BJ (cell line): ENCODE measurements around the gene AMACR. TPM values are rescaled to one million over a fixed set of nuclear protein-coding genes. Genes with fewer than 3 reads are reported as not detected.

ENCODE experiments used
- CTCF ChIA-PET: fragments of 350-600 bp; formaldehyde crosslinking; extraction: SDS; loops from one replicate; lab custom pipeline; 2021; ENCODE audit warnings: antibody characterized with exemption, inconsistent platforms; lab: Yijun Ruan, JAX
- POLR2A ChIA-PET: fragments of 300-600 bp; sonication (Branson Sonifier 250); formaldehyde crosslinking; extraction: SDS; loops from one replicate; lab custom pipeline; 2021; ENCODE audit warnings: antibody characterized with exemption; lab: Charles Lee
- DNase-seq: peaks from one replicate; pipeline ENCODE4 v3.0.0-alpha.2; 2011; ENCODE audit warnings: low read depth
- H3K27me3 ChIP-seq: 2 replicates; pipeline ENCODE4 v1.6.0; 2011; ENCODE audit warnings: low read length; ENCODE audit not compliant: control insufficient read depth, insufficient read depth
- H3K36me3 ChIP-seq: 2 replicates; pipeline ENCODE4 v1.5.1; 2011; ENCODE audit warnings: low read length; ENCODE audit not compliant: control insufficient read depth, insufficient read depth
- H3K4me3 ChIP-seq: 2 replicates; pipeline ENCODE4 v1.5.1; 2011; ENCODE audit warnings: low read depth, mild to moderate bottlenecking, control low read depth, low read length
- CTCF ChIP-seq: IDR thresholded peaks from 2 replicates; pipeline ENCODE4 v1.5.1; 2011; ENCODE audit warnings: low read depth, mild to moderate bottlenecking, control low read depth, inconsistent platforms, low read length, moderate library complexity; ENCODE audit not compliant: insufficient read depth
- polyA plus RNA-seq: library from polyadenylated mRNA; depleted of rRNA; stranded (reverse); fragments of >200 nt; gene quantifications from 2 replicates; pipeline ENCODE4 v1.2.3, GENCODE V29; 2011; rRNA removed
- small RNA-seq: library from RNA; depleted of rRNA; stranded (forward); fragments of <200 nt; gene quantifications from one replicate; pipeline ENCODE3, GENCODE V24; 2012; ENCODE audit warnings: low replicate concordance, low read depth; ENCODE audit not compliant: insufficient read length

AMACR gene
- polyA plus RNA-seq, 1 experiment = 7.1 TPM

DNA sequence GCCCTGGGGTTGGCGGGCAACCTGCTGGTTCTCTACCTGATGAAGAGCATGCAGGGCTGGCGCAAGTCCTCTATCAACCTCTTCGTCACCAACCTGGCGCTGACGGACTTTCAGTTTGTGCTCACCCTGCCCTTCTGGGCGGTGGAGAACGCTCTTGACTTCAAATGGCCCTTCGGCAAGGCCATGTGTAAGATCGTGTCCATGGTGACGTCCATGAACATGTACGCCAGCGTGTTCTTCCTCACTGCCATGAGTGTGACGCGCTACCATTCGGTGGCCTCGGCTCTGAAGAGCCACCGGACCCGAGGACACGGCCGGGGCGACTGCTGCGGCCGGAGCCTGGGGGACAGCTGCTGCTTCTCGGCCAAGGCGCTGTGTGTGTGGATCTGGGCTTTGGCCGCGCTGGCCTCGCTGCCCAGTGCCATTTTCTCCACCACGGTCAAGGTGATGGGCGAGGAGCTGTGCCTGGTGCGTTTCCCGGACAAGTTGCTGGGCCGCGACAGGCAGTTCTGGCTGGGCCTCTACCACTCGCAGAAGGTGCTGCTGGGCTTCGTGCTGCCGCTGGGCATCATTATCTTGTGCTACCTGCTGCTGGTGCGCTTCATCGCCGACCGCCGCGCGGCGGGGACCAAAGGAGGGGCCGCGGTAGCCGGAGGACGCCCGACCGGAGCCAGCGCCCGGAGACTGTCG, 70.7 kb downstream of the AMACR start:
- Histone ChIP-seq H3K27me3 (peaks cover 41% of the 10 kb centered on the region), H3K36me3 (no peaks in the 10 kb centered on the region), H3K4me3 (no peak overlapping the region)
- CTCF ChIA-PET = interaction anchor here (0.8 to 4.4 kb wide), 6 partner anchors 11 to 497 kb away, joined by 3 to 33 read pairs (median 12); partner anchors contain the start of gene TARS1
- POLR2A ChIA-PET = no interaction called here
- no peak for DNase-seq
- TF ChIP-seq CTCF = no peak

DNA sequence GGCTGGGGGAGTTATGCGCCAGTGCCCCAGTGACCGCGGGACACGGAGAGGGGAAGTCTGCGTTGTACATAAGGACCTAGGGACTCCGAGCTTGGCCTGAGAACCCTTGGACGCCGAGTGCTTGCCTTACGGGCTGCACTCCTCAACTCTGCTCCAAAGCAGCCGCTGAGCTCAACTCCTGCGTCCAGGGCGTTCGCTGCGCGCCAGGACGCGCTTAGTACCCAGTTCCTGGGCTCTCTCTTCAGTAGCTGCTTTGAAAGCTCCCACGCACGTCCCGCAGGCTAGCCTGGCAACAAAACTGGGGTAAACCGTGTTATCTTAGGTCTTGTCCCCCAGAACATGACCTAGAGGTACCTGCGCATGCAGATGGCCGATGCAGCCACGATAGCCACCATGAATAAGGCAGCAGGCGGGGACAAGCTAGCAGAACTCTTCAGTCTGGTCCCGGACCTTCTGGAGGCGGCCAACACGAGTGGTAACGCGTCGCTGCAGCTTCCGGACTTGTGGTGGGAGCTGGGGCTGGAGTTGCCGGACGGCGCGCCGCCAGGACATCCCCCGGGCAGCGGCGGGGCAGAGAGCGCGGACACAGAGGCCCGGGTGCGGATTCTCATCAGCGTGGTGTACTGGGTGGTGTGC, 71.4 kb downstream of the AMACR start, which contains the start of gene RXFP3:
Gene RXFP3, plus strand, starts transcription at position 6 of the 636 bp plus-strand sequence. Its CDS starts 355 bp downstream, at position 361.
- POLR2A ChIA-PET = no interaction called here
- CTCF ChIA-PET = interaction anchor here (0.8 to 4.4 kb wide), 10 partner anchors 11 to 502 kb away, joined by 3 to 35 read pairs (median 6); partner anchors contain the start of gene TARS1
- no peaks in the 10 kb centered on the region for H3K36me3 ChIP-seq
- H3K4me3 ChIP-seq = peak within 1 kb of the TSS; percentile 36
- TF ChIP-seq CTCF = no peak
- H3K27me3 ChIP-seq = peaks cover 37% of the 10 kb centered on the region
- no peak for DNase-seq

Small RNA genes lying within 50 kb of the gene (small RNA-seq; reads per million reads assigned to genes)
- gene AC139783.1 = not detected

Other genes with a start within 250 kb of the AMACR start
- gene ADAMTS12, start 116.1 kb downstream of the AMACR start, polyA plus RNA-seq = 25.6 and 30.1 TPM in 2 replicates
- gene RXFP3, start 71.7 kb downstream of the AMACR start, polyA plus RNA-seq = not detected in 2 replicates
- gene SLC45A2, start 23.4 kb downstream of the AMACR start, polyA plus RNA-seq = not detected in 2 replicates
- gene C1QTNF3, start 35.2 kb upstream of the AMACR start, polyA plus RNA-seq = 1.8 and 2.2 TPM in 2 replicates